ENCODE results near the gene A3GALT2. TPM values are rescaled to one million over a fixed set of nuclear protein-coding genes. Genes with fewer than 3 reads are reported as not detected.

The A3GALT2 gene
- total RNA-seq, 1 donor from 2014 or later: 0.29 TPM

- Mint-ChIP-seq H3K9me3 (ENCODE audit: low read depth) (no peaks in the 10 kb centered on the region), H3K36me3 (ENCODE audit: insufficient read depth) (peaks cover 16% of the 10 kb centered on the region), H3K27ac (peak overlapping the region; percentile 99), H3K4me3 (ENCODE audit: low read depth) (no peak overlapping the region), H3K4me1 (ENCODE audit: low read depth) (peaks cover 74% of the 10 kb centered on the region), H3K27me3 (no peaks in the 10 kb centered on the region)
- DNase-seq (ENCODE audit: low spot score, unreplicated experiment): no peak
- TF ChIP-seq CTCF (IDR thresholded peaks at IDR 0.05; ENCODE audit: unreplicated experiment): no peak
Observed at GRCh38 chr1:33337441-33337840, 16.5 kb upstream of the A3GALT2 start.

GRCh38 chr1:33336580-33336979, 15.7 kb upstream of the A3GALT2 start:
- H3K4me1 Mint-ChIP-seq (ENCODE audit: low read depth): peaks cover 65% of the 10 kb centered on the region

GRCh38 chr1:33335020-33335419, 14.1 kb upstream of the A3GALT2 start:
- Mint-ChIP-seq H3K9me3 (ENCODE audit: low read depth) (no peaks in the 10 kb centered on the region), H3K4me3 (ENCODE audit: low read depth) (no peak overlapping the region), H3K27me3 (no peaks in the 10 kb centered on the region), H3K4me1 (ENCODE audit: low read depth) (peaks cover 50% of the 10 kb centered on the region), H3K27ac (peak overlapping the region; percentile 12), H3K36me3 (ENCODE audit: insufficient read depth) (peaks cover 21% of the 10 kb centered on the region)
- no peak for TF ChIP-seq CTCF (IDR thresholded peaks at IDR 0.05; ENCODE audit: unreplicated experiment)
- DNase-seq (ENCODE audit: low spot score, unreplicated experiment): no peak

More at GRCh38 chr1:33336580-33336979, 15.7 kb upstream of the A3GALT2 start:
- no peak for TF ChIP-seq CTCF (IDR thresholded peaks at IDR 0.05; ENCODE audit: unreplicated experiment)
- Mint-ChIP-seq H3K36me3 (ENCODE audit: insufficient read depth) (peaks cover 19% of the 10 kb centered on the region), H3K27ac (peak overlapping the region; percentile 89), H3K4me3 (ENCODE audit: low read depth) (no peak overlapping the region), H3K27me3 (no peaks in the 10 kb centered on the region), H3K9me3 (ENCODE audit: low read depth) (no peaks in the 10 kb centered on the region)
- DNase-seq (ENCODE audit: low spot score, unreplicated experiment): no peak

DNA sequence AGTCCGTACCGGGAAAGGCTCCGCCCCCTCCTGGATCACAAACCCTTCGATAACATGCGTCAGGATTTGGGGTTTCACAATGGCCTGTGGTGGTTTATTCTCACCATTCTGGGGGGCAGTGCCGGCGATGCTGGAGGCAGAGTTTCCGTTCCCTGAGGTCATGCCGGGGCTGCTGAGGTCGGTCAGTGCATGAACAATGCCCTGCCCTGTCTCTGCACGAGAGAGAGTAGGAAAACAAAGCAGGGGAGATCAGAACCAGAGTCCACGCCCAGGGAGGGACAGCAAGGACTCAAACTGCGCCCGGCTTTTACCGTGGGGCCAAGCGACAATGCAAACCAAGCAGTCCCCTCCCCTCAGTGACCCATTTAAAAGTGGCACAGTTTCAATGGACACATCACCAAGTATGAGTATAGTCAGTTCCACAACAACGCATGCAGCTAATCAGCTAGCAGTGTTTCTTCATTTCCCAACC, 13.2 kb upstream of the A3GALT2 start:
- peaks cover 26% of the 10 kb centered on the region for H3K36me3 Mint-ChIP-seq (ENCODE audit: insufficient read depth)
- H3K9me3 Mint-ChIP-seq (ENCODE audit: low read depth): no peaks in the 10 kb centered on the region
- H3K4me1 Mint-ChIP-seq (ENCODE audit: low read depth): peaks cover 43% of the 10 kb centered on the region
- H3K27me3 Mint-ChIP-seq: no peaks in the 10 kb centered on the region
- H3K27ac Mint-ChIP-seq: peak overlapping the region; percentile 43
- H3K4me3 Mint-ChIP-seq (ENCODE audit: low read depth): no peak overlapping the region
- DNase-seq (ENCODE audit: low spot score, unreplicated experiment): no peak
- no peak for TF ChIP-seq CTCF (IDR thresholded peaks at IDR 0.05; ENCODE audit: unreplicated experiment)

DNA sequence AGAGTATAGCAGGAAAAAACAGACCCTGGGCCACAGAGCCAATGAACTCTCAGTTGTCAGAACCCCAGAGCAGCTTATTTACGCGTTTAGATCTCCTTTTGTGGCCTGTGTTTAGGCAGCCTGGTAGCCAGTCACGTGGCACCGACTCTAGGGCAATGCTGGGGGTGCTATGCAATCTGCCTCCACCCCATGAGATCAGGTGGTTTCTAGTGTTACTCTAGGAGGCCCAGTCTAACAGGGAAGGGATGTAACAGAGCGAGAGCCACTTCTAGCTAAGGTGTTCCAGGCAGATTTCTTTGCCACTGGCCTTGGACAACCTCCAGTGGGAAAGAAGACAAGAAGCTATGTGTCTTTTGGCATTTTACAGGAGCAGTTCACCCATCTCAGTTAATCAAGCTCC, 12.0 kb upstream of the A3GALT2 start:
- Mint-ChIP-seq H3K27ac (no peak overlapping the region), H3K27me3 (no peaks in the 10 kb centered on the region), H3K4me1 (ENCODE audit: low read depth) (peaks cover 30% of the 10 kb centered on the region), H3K9me3 (ENCODE audit: low read depth) (no peaks in the 10 kb centered on the region), H3K36me3 (ENCODE audit: insufficient read depth) (peaks cover 34% of the 10 kb centered on the region), H3K4me3 (ENCODE audit: low read depth) (no peak overlapping the region)
- TF ChIP-seq CTCF (IDR thresholded peaks at IDR 0.05; ENCODE audit: unreplicated experiment): no peak
- DNase-seq (ENCODE audit: low spot score, unreplicated experiment): no peak
